Kidney epithelial cell (primary cell): ENCODE data around the gene C1QTNF7. TPM values are rescaled to one million over a fixed set of nuclear protein-coding genes. Genes with fewer than 3 reads are reported as not detected.

Experiments used
- DNase-seq: peaks from one replicate; pipeline ENCODE4 v3.0.0-alpha.2; 2010; ENCODE audit warnings: low read depth
- H3K27me3 ChIP-seq: 2 replicates; pipeline ENCODE4 v1.6.0; 2011; ENCODE audit warnings: low read length; ENCODE audit not compliant: control insufficient read depth, insufficient read depth
- H3K36me3 ChIP-seq: 2 replicates; pipeline ENCODE4 v1.5.1; 2011; ENCODE audit warnings: low read length; ENCODE audit not compliant: control insufficient read depth, insufficient read depth
- H3K4me3 ChIP-seq: 2 replicates; pipeline ENCODE4 v1.5.1; 2011; ENCODE audit warnings: low read depth, mild to moderate bottlenecking, control low read depth, low read length
- total RNA-seq: library from RNA; depleted of rRNA; stranded (reverse); fragments of >200 nt; gene quantifications from 2 replicates; pipeline ENCODE4 v1.2.3, GENCODE V29; 2015
- TF ChIP-seq, protein P1 (sequence below): IDR thresholded peaks from 2 replicates; pipeline ENCODE4 v1.5.1; 2011; ENCODE audit warnings: mild to moderate bottlenecking, moderate library complexity, low read length, control low read depth, inconsistent platforms; ENCODE audit not compliant: insufficient read depth, poor library complexity, severe bottlenecking

C1QTNF7 gene
- total RNA-seq, 1 donor from 2014 or later, result not detected

GRCh38 chr4:15488658-15489470, 61.0 kb downstream of the C1QTNF7 start:
- no peak for DNase-seq
- no peaks in the 10 kb centered on the region for H3K36me3 ChIP-seq
- H3K4me3 ChIP-seq, result no peak overlapping the region
- H3K27me3 ChIP-seq, result no peaks in the 10 kb centered on the region
- TF ChIP-seq, protein P1, sequence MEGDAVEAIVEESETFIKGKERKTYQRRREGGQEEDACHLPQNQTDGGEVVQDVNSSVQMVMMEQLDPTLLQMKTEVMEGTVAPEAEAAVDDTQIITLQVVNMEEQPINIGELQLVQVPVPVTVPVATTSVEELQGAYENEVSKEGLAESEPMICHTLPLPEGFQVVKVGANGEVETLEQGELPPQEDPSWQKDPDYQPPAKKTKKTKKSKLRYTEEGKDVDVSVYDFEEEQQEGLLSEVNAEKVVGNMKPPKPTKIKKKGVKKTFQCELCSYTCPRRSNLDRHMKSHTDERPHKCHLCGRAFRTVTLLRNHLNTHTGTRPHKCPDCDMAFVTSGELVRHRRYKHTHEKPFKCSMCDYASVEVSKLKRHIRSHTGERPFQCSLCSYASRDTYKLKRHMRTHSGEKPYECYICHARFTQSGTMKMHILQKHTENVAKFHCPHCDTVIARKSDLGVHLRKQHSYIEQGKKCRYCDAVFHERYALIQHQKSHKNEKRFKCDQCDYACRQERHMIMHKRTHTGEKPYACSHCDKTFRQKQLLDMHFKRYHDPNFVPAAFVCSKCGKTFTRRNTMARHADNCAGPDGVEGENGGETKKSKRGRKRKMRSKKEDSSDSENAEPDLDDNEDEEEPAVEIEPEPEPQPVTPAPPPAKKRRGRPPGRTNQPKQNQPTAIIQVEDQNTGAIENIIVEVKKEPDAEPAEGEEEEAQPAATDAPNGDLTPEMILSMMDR, result no peak

GRCh38 chr4:15489551-15489950, 61.7 kb downstream of the C1QTNF7 start:
- no peak for DNase-seq
- no peaks in the 10 kb centered on the region for H3K36me3 ChIP-seq
- no peak overlapping the region for H3K4me3 ChIP-seq
- no peaks in the 10 kb centered on the region for H3K27me3 ChIP-seq
- TF ChIP-seq, protein P1, result no peak

GRCh38 chr4:15493411-15493810, 65.6 kb downstream of the C1QTNF7 start:
- TF ChIP-seq, protein P1, result no peak
- no peak overlapping the region for H3K4me3 ChIP-seq
- H3K27me3 ChIP-seq, result no peaks in the 10 kb centered on the region
- no peak for DNase-seq
- H3K36me3 ChIP-seq, result no peaks in the 10 kb centered on the region

DNA sequence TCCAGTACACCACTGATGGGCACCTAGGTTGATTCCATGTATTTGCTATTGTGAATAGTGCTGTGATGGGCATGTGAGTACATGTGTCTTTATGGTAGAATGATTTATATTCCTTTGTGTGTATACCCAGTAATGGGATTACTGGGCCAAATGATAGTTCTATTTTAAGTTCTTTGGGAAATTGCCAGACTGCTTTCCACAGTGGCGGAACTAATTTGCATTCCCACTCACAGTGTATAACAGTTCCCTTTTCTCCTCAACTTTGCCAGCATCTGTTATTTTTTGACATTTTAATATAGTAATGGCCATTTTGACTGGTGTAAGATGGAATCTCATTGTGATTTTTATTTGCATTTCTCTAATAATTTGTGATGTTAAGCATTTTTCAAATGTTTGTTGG, 67.8 kb downstream of the C1QTNF7 start:
- no peak for DNase-seq
- Histone ChIP-seq H3K27me3 (no peaks in the 10 kb centered on the region), H3K36me3 (no peaks in the 10 kb centered on the region), H3K4me3 (no peak overlapping the region)
- TF ChIP-seq, protein P1, result no peak

Other genes starting within 250 kb of the C1QTNF7 start
- gene CC2D2A, start 41.8 kb downstream of the C1QTNF7 start, total RNA-seq, result 18.3 and 28.0 TPM in 2 replicates
- gene FBXL5, start 227.3 kb downstream of the C1QTNF7 start, total RNA-seq, result 44.1 and 51.1 TPM in 2 replicates